ENCODE measurements around the gene FTCD.
"Not testable (repeated sequence)": the region's sequence is repeated elsewhere in the genome, so short reads cannot be mapped to it uniquely, and the experiment has no call there.

Gene FTCD

GRCh38 chr21:46182548-46183336, 27.4 kb upstream of the FTCD start:
- H3K4me3 ChIP-seq (ENCODE audit: low read length), result no peak overlapping the region
- no peak for TF ChIP-seq ZNF274 (IDR thresholded peaks at IDR 0.05; ENCODE audit: low read depth, low read length)

DNA sequence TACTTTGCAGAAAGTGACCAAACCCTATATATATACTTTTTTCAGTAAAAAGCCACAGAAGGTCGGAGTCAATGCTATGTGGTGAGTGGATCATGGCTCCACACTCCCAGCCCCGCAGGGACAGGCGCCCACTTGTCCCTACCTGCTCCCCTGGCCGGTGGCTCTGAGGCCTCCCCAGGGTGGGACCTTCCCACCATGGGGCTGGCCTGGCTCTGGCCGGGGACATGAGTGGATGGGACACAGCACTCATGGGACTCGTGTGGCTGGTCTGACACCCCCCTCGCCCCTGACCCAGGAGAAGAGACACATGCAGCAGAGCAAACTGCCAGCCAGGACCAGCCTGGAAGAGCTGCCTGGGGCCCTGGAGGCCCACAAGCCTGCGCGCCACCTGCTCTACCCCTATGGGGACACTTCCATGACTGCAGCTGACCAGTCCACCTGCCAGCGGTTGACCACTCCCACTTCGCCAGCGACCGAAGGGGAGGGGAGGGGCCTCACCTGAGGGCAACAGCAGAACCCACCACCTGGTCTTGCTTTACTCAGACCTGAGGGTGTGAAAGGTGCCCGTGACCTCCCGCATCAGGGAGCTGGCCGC, 26.7 kb upstream of the FTCD start:
- no peak overlapping the region for H3K4me3 ChIP-seq (ENCODE audit: low read length)
- TF ChIP-seq ZNF274 (IDR thresholded peaks at IDR 0.05; ENCODE audit: low read depth, low read length), result no peak

DNA sequence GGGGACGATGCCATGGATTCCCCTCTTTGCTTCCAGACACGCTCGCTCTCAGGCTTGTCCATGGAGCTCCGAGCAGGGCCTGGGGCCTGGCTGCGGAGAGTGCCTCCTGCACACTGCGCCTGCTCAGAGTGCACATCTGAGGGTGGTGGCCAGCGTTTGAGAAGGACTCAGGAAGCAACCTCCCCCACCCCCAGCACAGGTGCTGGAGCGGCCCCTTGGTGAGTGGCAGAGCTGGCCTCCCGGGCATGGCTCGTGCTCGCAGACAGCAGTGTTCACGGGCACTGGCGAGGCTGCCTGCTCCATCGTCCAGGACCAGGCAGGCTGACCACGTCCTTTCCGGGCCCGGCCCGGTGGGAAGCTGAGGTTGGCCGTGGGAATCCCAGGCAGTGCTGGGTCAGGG, 26.1 kb upstream of the FTCD start:
- H3K4me3 ChIP-seq (ENCODE audit: low read length), result no peak overlapping the region
- no peak for TF ChIP-seq ZNF274 (IDR thresholded peaks at IDR 0.05; ENCODE audit: low read depth, low read length)

DNA sequence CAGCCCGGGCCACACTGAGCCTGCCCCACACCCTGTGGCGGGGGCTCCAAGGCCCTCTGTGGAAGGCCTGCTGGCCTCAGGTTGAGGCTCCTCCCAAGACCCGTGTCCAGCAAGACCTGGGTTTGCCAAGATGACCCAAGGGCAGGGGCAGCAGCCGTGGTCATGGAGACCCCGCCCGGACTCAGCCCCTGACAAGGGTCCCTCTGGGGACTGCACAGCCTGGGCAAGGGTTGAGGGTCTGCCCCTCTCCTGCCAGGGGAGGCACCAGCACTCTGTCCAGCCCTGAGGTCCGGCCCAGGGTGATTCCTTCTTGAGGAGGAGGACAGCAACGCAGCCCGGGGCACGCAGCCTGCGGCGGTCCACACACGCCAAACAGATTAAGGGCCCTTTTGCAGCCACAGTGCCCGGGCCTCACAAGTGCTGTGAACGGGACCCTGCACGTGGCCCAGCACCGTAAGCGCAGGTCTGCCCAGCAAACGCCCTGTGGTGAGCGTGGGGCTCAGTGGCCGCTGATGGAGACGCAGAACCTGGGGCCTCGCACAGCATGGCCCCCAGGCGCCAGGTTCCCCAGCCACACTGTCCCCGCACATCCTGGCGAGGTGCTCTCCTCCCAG, 25.5 kb upstream of the FTCD start:
- no peak overlapping the region for H3K4me3 ChIP-seq (ENCODE audit: low read length)
- no peak for TF ChIP-seq ZNF274 (IDR thresholded peaks at IDR 0.05; ENCODE audit: low read depth, low read length)

GRCh38 chr21:46180079-46180722, 24.8 kb upstream of the FTCD start:
- no peak overlapping the region for H3K4me3 ChIP-seq (ENCODE audit: low read length)
- no peak for TF ChIP-seq ZNF274 (IDR thresholded peaks at IDR 0.05; ENCODE audit: low read depth, low read length)

- no peak for TF ChIP-seq ZNF274 (IDR thresholded peaks at IDR 0.05; ENCODE audit: low read depth, low read length)
- H3K4me3 ChIP-seq (ENCODE audit: low read length), result no peak overlapping the region
These were observed 24.3 kb upstream of the FTCD start for GRCh38 chr21:46179708-46180078.

GRCh38 chr21:46178961-46179360, 23.6 kb upstream of the FTCD start:
- TF ChIP-seq ZNF274 (IDR thresholded peaks at IDR 0.05; ENCODE audit: low read depth, low read length), result no peak

DNA sequence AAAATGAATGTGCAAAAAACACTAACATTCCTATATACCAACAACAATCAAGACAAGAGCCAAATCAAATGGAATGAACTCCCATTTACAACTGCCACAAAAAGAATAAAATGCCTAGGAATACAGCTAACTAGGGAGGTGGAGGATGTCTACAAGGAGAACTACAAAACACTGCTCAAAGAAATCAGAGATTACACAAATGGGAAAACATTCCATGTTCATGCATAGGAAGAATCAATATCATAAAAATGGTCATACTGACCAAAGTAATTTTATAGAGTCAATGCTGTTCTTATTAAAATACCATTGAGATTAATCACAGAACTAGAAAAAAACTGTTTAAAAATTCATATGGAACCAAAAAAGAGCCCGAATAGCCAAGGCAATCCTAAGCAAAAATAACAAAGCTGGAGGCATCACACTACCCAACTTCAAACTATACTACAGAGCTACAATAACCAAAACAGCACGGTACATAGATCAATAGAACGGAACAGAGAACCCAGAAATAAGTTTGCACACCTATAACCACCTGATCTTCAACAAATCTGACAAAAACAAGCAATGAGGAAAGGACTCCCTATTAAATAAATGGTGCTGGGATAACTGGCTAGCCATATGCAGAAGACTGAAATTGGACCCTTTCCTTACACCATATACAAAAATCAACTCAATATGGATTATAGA, 21.2 kb upstream of the FTCD start:
- H3K4me3 ChIP-seq (ENCODE audit: low read length), result not testable (repeated sequence)

More at GRCh38 chr21:46178961-46179360, 23.6 kb upstream of the FTCD start:
- H3K4me3 ChIP-seq (ENCODE audit: low read length), result no peak overlapping the region

DNA sequence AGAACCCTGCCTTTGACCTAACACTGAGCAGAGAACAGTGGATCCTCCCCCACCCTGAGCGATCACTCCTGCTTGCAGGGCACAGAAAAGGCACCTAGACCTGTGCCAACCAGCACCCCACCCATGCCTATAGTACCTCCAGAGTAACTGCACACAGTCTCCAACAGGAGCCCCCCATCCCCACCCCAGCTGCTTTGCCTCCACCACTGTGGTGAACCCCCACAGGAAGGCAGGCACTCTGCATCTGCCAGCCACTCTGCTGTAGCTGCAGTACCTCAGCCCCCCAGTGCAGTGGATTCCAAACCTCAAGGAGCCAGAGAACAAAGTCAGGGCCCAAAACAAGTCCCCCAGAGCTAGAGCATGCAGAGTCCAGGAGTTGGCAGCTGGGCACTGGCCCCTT, 18.2 kb upstream of the FTCD start:
- no peak overlapping the region for H3K4me3 ChIP-seq (ENCODE audit: low read length)
- TF ChIP-seq ZNF274 (IDR thresholded peaks at IDR 0.05; ENCODE audit: low read depth, low read length), result no peak

- TF ChIP-seq ZNF274 (IDR thresholded peaks at IDR 0.05; ENCODE audit: low read depth, low read length), result no peak
- no peak overlapping the region for H3K4me3 ChIP-seq (ENCODE audit: low read length)
These were observed 17.6 kb upstream of the FTCD start for GRCh38 chr21:46172863-46173528.

DNA sequence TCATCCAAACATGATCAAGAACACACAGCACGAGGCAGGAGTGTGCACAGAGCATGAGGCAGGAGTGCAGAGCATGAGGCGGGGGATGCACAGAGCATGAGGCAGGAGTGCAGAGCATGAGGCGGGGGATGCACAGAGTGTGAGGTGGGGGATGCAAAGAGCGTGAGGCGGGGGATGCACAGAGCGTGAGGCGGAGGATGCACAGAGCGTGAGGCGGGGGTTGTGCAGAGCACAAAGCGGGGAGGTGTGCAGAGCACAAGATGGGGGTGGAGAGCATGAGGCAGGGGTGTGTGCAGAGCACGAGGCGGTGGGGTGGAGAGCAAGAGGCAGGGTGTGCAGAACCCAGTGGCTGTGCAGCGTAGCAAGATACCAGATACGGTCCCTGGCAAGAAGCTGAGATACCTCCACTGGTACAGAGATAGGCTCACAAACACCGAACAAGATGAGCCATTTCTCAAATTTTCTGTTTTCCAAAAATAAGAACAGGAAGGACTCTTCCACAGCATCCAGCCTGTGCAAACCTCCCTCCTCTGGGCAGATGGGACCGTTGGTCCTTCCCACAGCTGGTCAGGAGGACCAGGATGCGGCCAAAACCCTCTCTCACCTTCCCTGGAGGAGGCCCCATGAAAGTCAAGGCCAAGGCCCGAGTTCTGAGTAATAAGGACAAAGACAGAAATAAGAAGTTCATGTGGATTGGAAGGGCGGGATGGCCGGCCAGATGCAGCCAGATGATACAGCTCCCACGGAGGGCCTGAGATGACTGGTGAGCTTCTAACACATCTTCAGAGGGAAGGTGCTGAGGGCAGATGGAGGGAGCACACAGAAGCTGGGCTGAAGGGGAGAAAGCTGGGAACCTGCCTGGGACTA, 16.9 kb upstream of the FTCD start:
- no peak for TF ChIP-seq ZNF274 (IDR thresholded peaks at IDR 0.05; ENCODE audit: low read depth, low read length)
- H3K4me3 ChIP-seq (ENCODE audit: low read length), result no peak overlapping the region

- no peak for TF ChIP-seq ZNF274 (IDR thresholded peaks at IDR 0.05; ENCODE audit: low read depth, low read length)
- H3K4me3 ChIP-seq (ENCODE audit: low read length), result no peak overlapping the region
These were observed 16.2 kb upstream of the FTCD start for GRCh38 chr21:46171585-46171984.

DNA sequence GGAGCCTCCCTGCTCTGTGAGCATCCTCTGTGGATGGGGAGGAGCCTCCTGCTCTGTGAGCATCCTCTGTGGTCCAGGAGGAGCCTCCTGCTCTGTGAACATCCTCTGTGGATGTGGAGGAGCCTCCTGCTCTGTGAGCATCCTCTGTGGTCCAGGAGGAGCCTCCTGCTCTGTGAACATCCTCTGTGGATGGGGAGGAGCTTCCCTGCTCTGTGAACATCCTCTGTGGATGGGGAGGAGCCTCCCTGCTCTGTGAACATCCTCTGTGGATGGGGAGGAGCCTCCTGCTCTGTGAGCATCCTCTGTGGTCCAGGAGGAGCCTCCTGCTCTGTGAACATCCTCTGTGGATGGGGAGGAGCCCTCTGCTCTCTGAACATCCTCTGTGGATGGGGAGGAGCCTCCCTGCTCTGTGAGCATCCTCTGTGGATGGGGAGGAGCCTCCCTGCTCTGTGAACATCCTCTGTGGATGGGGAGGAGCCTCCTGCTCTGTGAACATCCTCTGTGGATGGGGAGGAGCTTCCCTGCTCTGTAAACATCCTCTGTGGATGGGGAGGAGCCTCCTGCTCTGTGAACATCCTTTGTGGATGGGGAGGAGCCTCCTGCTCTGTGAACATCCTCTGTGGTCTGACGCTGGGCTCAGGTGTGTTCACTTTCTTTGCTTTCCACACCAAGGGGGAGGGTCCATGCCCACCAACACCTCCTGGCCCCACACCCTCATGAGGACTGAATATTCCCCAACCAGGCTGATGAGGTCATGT, 15.2 kb upstream of the FTCD start:
- H3K4me3 ChIP-seq (ENCODE audit: low read length), result not testable (repeated sequence)
